GM12801 (cell line): Measurements from ENCODE around the gene TXNRD3.

Experiments
- TF ChIP-seq, protein P1 (sequence below): IDR thresholded peaks from one replicate; pipeline ENCODE4 v1.5.1; 2011; ENCODE audit warnings: control low read depth; ENCODE audit not compliant: insufficient read length; ENCODE audit errors: extremely low read depth

The TXNRD3 gene

DNA sequence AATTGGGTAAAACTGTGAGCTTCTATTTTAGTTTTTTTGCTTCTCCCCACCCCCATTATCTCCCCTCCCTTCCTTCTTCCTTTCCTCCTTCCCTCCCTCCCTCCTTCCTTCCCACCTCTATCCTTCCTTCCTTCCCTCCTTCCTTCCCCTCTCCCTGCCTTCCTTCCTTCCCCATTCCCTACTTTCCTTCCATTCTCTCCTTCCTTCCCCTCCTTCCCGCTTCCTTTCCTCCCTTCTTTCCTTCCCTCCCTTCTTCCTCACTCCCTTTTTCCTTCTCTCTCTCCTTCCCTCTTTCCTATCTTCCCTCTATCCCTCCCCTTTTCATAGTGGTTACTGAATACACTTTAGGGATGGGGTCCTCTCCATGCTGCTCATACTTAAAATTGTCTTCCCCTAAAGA is 55.8 kb downstream of the TXNRD3 start:
- TF ChIP-seq, protein P1, sequence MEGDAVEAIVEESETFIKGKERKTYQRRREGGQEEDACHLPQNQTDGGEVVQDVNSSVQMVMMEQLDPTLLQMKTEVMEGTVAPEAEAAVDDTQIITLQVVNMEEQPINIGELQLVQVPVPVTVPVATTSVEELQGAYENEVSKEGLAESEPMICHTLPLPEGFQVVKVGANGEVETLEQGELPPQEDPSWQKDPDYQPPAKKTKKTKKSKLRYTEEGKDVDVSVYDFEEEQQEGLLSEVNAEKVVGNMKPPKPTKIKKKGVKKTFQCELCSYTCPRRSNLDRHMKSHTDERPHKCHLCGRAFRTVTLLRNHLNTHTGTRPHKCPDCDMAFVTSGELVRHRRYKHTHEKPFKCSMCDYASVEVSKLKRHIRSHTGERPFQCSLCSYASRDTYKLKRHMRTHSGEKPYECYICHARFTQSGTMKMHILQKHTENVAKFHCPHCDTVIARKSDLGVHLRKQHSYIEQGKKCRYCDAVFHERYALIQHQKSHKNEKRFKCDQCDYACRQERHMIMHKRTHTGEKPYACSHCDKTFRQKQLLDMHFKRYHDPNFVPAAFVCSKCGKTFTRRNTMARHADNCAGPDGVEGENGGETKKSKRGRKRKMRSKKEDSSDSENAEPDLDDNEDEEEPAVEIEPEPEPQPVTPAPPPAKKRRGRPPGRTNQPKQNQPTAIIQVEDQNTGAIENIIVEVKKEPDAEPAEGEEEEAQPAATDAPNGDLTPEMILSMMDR = no peak

DNA sequence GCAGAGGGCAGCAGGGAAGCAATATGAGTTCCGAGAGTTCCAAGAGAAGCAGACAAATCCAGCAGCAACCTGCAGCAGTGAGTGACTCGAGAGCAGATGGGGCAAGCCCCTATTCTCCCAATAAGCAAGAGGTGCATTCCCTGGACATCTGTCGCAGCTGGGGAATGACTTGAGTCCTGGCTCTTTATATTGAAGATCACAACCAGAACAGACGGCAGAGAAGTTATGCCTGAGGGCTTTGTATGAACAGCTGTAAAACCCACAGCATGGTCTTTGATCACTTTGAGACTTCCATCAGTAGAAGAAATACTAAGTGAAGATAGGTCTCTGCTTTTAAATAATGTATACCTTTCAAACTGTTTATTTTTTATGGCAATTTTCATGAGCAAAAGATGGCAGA is 72.6 kb downstream of the TXNRD3 start:
- TF ChIP-seq, protein P1 = no peak

DNA sequence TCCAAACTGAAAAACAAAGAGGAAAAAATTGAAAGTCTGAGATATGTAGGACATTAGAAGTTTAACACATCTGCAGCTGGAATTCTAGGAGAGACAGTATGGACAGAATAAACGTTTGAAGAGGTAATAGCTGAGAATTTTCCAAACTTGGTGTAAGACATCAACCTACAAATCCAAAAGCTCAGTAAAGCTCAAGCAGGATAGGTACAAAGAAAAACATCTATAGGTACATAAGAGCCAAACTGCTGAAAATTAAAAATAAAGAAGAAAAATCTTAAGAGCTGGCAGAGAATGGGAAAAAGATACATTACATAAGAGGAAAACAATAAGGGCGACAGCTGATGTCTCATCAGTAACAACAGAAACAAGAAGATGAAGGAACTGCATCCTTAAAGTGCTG is 73.4 kb downstream of the TXNRD3 start:
- TF ChIP-seq, protein P1 = no peak

DNA sequence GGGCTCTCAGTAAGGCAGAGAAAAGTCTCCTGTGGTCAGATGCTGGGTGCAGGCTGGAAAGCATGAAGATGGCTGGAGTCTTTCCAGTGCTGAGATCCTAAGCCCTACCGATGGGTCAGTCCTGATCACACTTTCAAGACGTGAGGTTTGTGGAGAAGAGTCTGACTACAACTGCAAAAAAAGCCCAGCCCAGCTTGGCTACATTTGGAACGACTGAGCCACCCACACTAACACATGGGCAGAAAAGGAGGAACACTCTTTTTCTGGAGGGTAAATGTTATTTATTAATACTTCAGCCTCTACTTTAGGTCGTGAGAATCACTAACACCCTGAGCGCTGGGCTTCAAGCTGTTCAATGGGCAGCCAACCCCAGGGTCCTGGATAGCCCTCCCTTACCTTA is 74.2 kb downstream of the TXNRD3 start:
- TF ChIP-seq, protein P1 = no peak

DNA sequence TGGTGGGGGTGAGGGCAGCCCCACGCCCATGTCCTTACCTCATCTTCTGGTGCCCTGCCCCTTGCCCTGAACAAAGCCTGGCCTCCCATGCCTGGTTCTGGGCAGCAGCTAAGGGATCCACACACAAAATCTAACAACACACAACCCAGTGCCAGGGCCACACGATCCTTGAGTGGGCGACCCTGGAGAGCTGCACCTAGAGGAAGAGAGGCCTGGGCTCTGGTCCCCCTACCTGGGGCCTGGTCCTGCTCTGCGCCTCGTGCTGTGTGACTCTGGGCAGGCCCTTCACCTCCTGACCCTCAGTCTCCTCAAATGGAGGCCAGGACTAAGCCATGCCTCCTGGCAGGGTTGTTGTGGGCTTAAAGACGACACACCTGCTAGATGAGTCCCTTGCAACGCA is 76.2 kb downstream of the TXNRD3 start:
- TF ChIP-seq, protein P1 = no peak

DNA sequence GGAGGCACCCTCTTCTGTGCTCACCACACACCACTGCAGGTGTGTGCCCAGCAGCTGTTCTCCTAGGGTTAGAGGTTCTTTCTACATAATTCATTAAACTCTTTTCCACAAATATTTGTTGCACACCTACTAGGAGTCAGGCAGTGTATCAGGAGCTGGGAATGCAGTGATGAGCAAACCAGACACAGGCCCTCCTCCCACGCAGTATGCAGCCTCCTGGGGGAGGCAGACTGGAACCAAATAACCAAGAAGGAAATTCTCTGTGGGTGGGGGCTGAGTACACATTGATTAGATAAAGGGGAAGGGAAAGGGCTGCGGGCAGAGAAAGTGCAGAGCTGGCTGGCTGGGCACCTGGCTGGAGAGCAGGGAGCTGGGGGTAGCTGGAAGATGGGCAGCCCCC is 77.7 kb downstream of the TXNRD3 start:
- TF ChIP-seq, protein P1 = no peak

DNA sequence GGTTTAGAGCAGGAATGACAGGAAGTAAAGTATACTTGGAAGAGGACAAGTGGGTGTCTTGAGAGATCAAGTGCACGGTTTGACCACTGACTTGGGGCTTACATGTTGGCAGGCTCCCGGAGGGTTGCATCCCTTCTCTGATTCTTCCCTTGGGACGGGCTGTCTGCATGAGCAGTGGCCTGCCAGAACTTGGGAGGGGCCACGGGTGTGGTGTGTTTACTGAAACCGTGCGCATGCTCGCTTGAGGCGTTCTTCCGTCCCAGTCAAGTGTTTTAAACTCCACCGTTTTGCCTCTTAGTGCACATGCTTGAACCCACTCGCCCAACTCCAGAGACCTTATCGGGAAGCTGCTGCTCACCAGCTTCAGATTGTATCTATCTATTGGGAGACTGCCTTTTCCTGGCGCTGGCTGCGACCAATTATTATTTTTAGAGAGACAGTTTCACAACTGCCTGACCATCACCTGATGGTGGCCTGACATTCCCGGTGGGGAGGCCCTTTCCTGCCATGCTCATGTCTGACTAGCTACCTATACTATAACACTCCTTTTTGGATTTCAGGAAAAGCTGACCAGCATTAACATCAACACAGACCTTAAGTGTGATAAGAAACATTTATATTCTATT is 81.3 kb downstream of the TXNRD3 start:
- TF ChIP-seq, protein P1 = no peak
